Measurements from ENCODE around the gene LARGE1.

Gene LARGE1

DNA sequence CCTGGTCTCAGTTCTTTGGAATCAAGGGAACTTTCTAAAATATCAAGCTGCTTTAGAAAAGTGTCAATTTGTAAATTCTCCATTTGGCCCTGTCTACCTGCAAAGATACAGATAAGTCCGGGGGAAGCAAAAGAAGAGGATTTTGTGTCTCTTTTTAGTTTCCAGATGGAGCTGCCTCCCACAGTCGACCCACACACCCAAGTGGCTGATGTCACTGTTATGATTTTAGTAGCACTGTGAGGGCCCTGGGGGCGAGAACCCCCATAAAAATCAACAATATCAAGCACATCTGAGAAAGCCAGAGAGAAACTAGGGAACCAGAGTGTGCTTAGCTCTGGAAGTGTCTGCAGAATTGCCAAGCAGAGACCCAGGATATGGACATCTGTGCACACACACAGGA lies 212.7 kb downstream of the LARGE1 start:
- ATAC-seq (ENCODE audit: insufficient read depth, low read depth) = no peak
- no peak for TF ChIP-seq EZH2 (IDR thresholded peaks at IDR 0.05; ENCODE audit: borderline replicate concordance, low read depth, low read length, severe bottlenecking)
- TF ChIP-seq, protein P1, sequence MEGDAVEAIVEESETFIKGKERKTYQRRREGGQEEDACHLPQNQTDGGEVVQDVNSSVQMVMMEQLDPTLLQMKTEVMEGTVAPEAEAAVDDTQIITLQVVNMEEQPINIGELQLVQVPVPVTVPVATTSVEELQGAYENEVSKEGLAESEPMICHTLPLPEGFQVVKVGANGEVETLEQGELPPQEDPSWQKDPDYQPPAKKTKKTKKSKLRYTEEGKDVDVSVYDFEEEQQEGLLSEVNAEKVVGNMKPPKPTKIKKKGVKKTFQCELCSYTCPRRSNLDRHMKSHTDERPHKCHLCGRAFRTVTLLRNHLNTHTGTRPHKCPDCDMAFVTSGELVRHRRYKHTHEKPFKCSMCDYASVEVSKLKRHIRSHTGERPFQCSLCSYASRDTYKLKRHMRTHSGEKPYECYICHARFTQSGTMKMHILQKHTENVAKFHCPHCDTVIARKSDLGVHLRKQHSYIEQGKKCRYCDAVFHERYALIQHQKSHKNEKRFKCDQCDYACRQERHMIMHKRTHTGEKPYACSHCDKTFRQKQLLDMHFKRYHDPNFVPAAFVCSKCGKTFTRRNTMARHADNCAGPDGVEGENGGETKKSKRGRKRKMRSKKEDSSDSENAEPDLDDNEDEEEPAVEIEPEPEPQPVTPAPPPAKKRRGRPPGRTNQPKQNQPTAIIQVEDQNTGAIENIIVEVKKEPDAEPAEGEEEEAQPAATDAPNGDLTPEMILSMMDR (IDR thresholded peaks at IDR 0.05; ENCODE audit: borderline replicate concordance, extremely low read depth, low read length, poor library complexity, severe bottlenecking) = no peak

DNA sequence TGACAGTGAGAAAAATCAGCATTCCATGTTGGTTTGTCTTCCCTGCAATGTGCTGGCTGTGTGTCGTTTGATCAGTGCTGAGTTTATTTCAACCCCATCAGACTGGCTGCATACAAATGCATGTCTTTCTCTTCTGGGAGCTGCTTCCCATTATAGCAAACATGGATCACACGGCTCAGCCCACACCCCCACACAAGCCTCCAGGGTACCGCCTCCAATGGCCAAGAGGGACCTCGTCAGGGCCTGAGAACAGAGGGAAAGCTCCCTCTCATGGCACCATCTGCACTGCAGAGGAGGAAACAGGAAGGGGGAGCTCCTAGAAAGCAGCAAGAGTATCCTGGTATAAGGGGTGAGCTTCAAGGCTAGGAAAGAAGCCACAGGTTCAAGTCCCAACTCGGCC lies 214.2 kb downstream of the LARGE1 start:
- no peak overlapping the region for H3K9ac ChIP-seq (ENCODE audit: low read depth, low read length)
- no peak for ATAC-seq (ENCODE audit: insufficient read depth, low read depth)

More for the DNA sequence above, 212.7 kb downstream of the LARGE1 start:
- no peaks in the 10 kb centered on the region for H3K79me2 ChIP-seq (ENCODE audit: insufficient read depth, low read length)
- no peaks in the 10 kb centered on the region for H3K36me3 ChIP-seq (ENCODE audit: insufficient read depth, low read length)
- H4K20me1 ChIP-seq (ENCODE audit: insufficient read depth, low read length) = no peaks in the 10 kb centered on the region
- H2AFZ ChIP-seq (ENCODE audit: low read depth, low read length) = no peak overlapping the region
- H3K4me2 ChIP-seq (ENCODE audit: insufficient read depth, low read length) = no peak overlapping the region
- H3K27ac ChIP-seq (ENCODE audit: low read length) = no peak overlapping the region
- DNase-seq = no peak
- H3K9ac ChIP-seq (ENCODE audit: low read depth, low read length) = no peak overlapping the region
- H3K4me1 ChIP-seq (ENCODE audit: insufficient read depth, low read length) = no peaks in the 10 kb centered on the region
- H3K27me3 ChIP-seq (ENCODE audit: insufficient read depth, low read length, poor library complexity) = no peaks in the 10 kb centered on the region
- no peaks in the 10 kb centered on the region for H3K9me3 ChIP-seq (ENCODE audit: insufficient read depth, low read length, severe bottlenecking)
- no peak overlapping the region for H3K4me3 ChIP-seq (ENCODE audit: low read depth in 1 of 2, low read length in 2 of 2)

DNA sequence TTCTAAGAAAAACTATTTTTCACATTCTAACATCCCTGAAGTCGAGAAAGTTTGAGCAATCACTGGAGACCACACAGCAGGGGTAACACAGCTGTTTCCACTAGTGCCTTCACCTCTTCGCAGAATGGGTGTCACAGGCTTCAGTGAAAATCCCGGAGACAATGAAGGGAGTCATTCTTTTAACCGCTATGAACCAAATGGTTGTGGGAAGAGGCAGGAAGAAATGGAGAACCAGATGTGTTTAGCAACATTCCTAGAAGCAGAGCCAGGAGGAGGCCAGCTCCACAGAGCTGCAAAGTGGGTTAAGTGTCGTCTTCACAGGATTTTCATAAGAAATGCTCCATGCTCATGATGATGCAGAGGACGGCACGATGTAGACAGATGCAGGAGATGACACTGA lies 221.1 kb downstream of the LARGE1 start:
- Histone ChIP-seq H3K79me2 (ENCODE audit: insufficient read depth, low read length) (no peaks in the 10 kb centered on the region), H2AFZ (ENCODE audit: low read depth, low read length) (no peak overlapping the region), H4K20me1 (ENCODE audit: insufficient read depth, low read length) (no peaks in the 10 kb centered on the region), H3K9ac (ENCODE audit: low read depth, low read length) (no peak overlapping the region), H3K27me3 (ENCODE audit: insufficient read depth, low read length, poor library complexity) (no peaks in the 10 kb centered on the region), H3K9me3 (ENCODE audit: insufficient read depth, low read length, severe bottlenecking) (no peaks in the 10 kb centered on the region), H3K4me2 (ENCODE audit: insufficient read depth, low read length) (no peak overlapping the region), H3K4me3 (ENCODE audit: low read depth in 1 of 2, low read length in 2 of 2) (no peak overlapping the region), H3K27ac (ENCODE audit: low read length) (no peak overlapping the region), H3K4me1 (ENCODE audit: insufficient read depth, low read length) (no peaks in the 10 kb centered on the region), H3K36me3 (ENCODE audit: insufficient read depth, low read length) (no peaks in the 10 kb centered on the region)
- no peak for DNase-seq
- no peak for TF ChIP-seq EZH2 (IDR thresholded peaks at IDR 0.05; ENCODE audit: borderline replicate concordance, low read depth, low read length, severe bottlenecking)
- TF ChIP-seq, protein P1 (IDR thresholded peaks at IDR 0.05; ENCODE audit: borderline replicate concordance, extremely low read depth, low read length, poor library complexity, severe bottlenecking) = no peak
- ATAC-seq (ENCODE audit: insufficient read depth, low read depth) = no peak

More for the DNA sequence above, 214.2 kb downstream of the LARGE1 start:
- Histone ChIP-seq H3K4me3 (ENCODE audit: low read depth in 1 of 2, low read length in 2 of 2) (no peak overlapping the region), H3K4me2 (ENCODE audit: insufficient read depth, low read length) (no peak overlapping the region), H3K36me3 (ENCODE audit: insufficient read depth, low read length) (no peaks in the 10 kb centered on the region), H2AFZ (ENCODE audit: low read depth, low read length) (no peak overlapping the region), H3K4me1 (ENCODE audit: insufficient read depth, low read length) (no peaks in the 10 kb centered on the region), H3K27ac (ENCODE audit: low read length) (no peak overlapping the region), H4K20me1 (ENCODE audit: insufficient read depth, low read length) (no peaks in the 10 kb centered on the region), H3K9me3 (ENCODE audit: insufficient read depth, low read length, severe bottlenecking) (no peaks in the 10 kb centered on the region), H3K27me3 (ENCODE audit: insufficient read depth, low read length, poor library complexity) (no peaks in the 10 kb centered on the region), H3K79me2 (ENCODE audit: insufficient read depth, low read length) (no peaks in the 10 kb centered on the region)
- DNase-seq = no peak
- TF ChIP-seq EZH2 (IDR thresholded peaks at IDR 0.05; ENCODE audit: borderline replicate concordance, low read depth, low read length, severe bottlenecking) = no peak
- TF ChIP-seq, protein P1 (IDR thresholded peaks at IDR 0.05; ENCODE audit: borderline replicate concordance, extremely low read depth, low read length, poor library complexity, severe bottlenecking) = no peak

DNA sequence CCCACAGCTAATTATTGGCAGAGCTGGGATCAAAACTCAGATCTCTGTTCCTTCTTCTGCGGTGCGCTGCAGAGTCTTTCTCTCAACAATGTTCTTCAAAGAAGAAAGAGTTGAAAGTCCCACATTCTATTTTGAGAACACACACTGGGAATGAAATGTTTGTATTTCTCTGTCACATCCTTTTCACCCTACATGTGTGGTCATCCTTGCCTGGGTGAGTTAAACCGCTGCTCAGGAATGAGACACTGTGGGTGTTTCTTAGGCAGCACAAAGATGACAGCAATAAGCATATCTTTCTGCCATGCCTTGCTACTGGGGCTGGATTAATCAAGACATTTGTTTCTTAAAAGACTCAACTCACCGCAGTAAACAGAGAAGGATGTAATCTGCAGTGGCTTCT lies 222.6 kb downstream of the LARGE1 start:
- no peak for ATAC-seq (ENCODE audit: insufficient read depth, low read depth)
- no peaks in the 10 kb centered on the region for H4K20me1 ChIP-seq (ENCODE audit: insufficient read depth, low read length)

More for the DNA sequence above, 222.6 kb downstream of the LARGE1 start:
- Histone ChIP-seq H3K4me2 (ENCODE audit: insufficient read depth, low read length) (no peak overlapping the region), H3K79me2 (ENCODE audit: insufficient read depth, low read length) (no peaks in the 10 kb centered on the region), H3K4me1 (ENCODE audit: insufficient read depth, low read length) (no peaks in the 10 kb centered on the region), H3K36me3 (ENCODE audit: insufficient read depth, low read length) (no peaks in the 10 kb centered on the region), H3K9me3 (ENCODE audit: insufficient read depth, low read length, severe bottlenecking) (no peaks in the 10 kb centered on the region), H3K27ac (ENCODE audit: low read length) (no peak overlapping the region), H3K27me3 (ENCODE audit: insufficient read depth, low read length, poor library complexity) (no peaks in the 10 kb centered on the region), H3K4me3 (ENCODE audit: low read depth in 1 of 2, low read length in 2 of 2) (no peak overlapping the region), H3K9ac (ENCODE audit: low read depth, low read length) (no peak overlapping the region), H2AFZ (ENCODE audit: low read depth, low read length) (no peak overlapping the region)
- TF ChIP-seq, protein P1 (IDR thresholded peaks at IDR 0.05; ENCODE audit: borderline replicate concordance, extremely low read depth, low read length, poor library complexity, severe bottlenecking) = no peak
- no peak for TF ChIP-seq EZH2 (IDR thresholded peaks at IDR 0.05; ENCODE audit: borderline replicate concordance, low read depth, low read length, severe bottlenecking)
- DNase-seq = no peak

All from DND-41 (cell line).